Cardiac muscle cell (in vitro differentiated cells and primary cell): ENCODE results near the gene SMIM3. TPM values are rescaled to one million over a fixed set of nuclear protein-coding genes. Genes with fewer than 3 reads are reported as not detected.

Experiments
- DNase-seq, 2 donors: peaks; one replicate each; pipeline versions ENCODE4 v3.0.0 to v3.0.0-alpha.2; 2010 to 2017; ENCODE audit warnings: low read depth in 1 of 2, low spot score in 1 of 2
- H3K27ac ChIP-seq: fragments of 200-600 bp; sonication (generic); 2 replicates; pipeline ENCODE4 v1.5.1; 2016
- H3K27me3 ChIP-seq: fragments of 200-600 bp; sonication (generic); 2 replicates; pipeline ENCODE4 v1.6.0; 2016; ENCODE audit warnings: control low read depth
- H3K36me3 ChIP-seq: fragments of 200-600 bp; sonication (generic); 2 replicates; pipeline ENCODE4 v1.5.1; 2016; ENCODE audit warnings: control low read depth
- H3K4me1 ChIP-seq: fragments of 200-600 bp; sonication (generic); 2 replicates; pipeline ENCODE4 v1.8.1; 2017; ENCODE audit warnings: low read depth, mild to moderate bottlenecking, mixed run types
- H3K4me3 ChIP-seq: fragments of 200-600 bp; sonication (generic); 2 replicates; pipeline ENCODE4 v1.5.1; 2016; ENCODE audit warnings: mild to moderate bottlenecking
- H3K9me3 ChIP-seq: fragments of 200-600 bp; sonication (generic); 2 replicates; pipeline ENCODE4 v1.5.1; 2017; ENCODE audit warnings: low read depth, mild to moderate bottlenecking, control low read depth
- CTCF ChIP-seq: IDR thresholded peaks from 2 replicates; pipeline ENCODE4 v1.5.1; 2012; ENCODE audit warnings: low read depth, mild to moderate bottlenecking, low read length
- polyA plus RNA-seq: library from polyadenylated mRNA; unstranded; fragments of >200 nt; fragmentation: Nextera tagmentation; extraction: Ambion mirVana; gene quantifications from 2 replicates; pipeline ENCODE4 v1.2.1, GENCODE V29; 2016
- total RNA-seq: library from RNA; depleted of rRNA; stranded (reverse); fragments of >200 nt; gene quantifications from 2 replicates; pipeline ENCODE4 v1.2.3, GENCODE V29; 2016

Gene SMIM3
- total and polyA plus RNA-seq, 2 experiments from 2014 or later, result 16.8 to 43.5 TPM

- Histone ChIP-seq H3K27ac (no peak overlapping the region), H3K27me3 (no peaks in the 10 kb centered on the region), H3K4me1 (no peaks in the 10 kb centered on the region), H3K4me3 (no peak overlapping the region), H3K9me3 (no peaks in the 10 kb centered on the region), H3K36me3 (no peaks in the 10 kb centered on the region)
- peak in 1 of 2 donors; percentile 94 for DNase-seq
- no peak for TF ChIP-seq CTCF
Observed at GRCh38 chr5:150783422-150783928, 4.9 kb downstream of the SMIM3 start.

- H3K27me3 ChIP-seq, result no peaks in the 10 kb centered on the region
- no peak for DNase-seq
- no peaks in the 10 kb centered on the region for H3K4me1 ChIP-seq
- no peaks in the 10 kb centered on the region for H3K36me3 ChIP-seq
- no peaks in the 10 kb centered on the region for H3K9me3 ChIP-seq
- no peak overlapping the region for H3K4me3 ChIP-seq
- TF ChIP-seq CTCF, result no peak
- no peak overlapping the region for H3K27ac ChIP-seq
Observed at GRCh38 chr5:150785950-150786349, 7.4 kb downstream of the SMIM3 start.

- Histone ChIP-seq H3K36me3 (no peaks in the 10 kb centered on the region), H3K27ac (no peak overlapping the region), H3K27me3 (no peaks in the 10 kb centered on the region), H3K9me3 (no peaks in the 10 kb centered on the region), H3K4me3 (no peak overlapping the region), H3K4me1 (no peaks in the 10 kb centered on the region)
- TF ChIP-seq CTCF, result no peak
- no peak for DNase-seq
Observed at GRCh38 chr5:150786876-150787275, 8.3 kb downstream of the SMIM3 start.

- Histone ChIP-seq H3K27ac (no peak overlapping the region), H3K9me3 (no peaks in the 10 kb centered on the region), H3K27me3 (no peaks in the 10 kb centered on the region), H3K4me1 (no peaks in the 10 kb centered on the region), H3K4me3 (no peak overlapping the region), H3K36me3 (no peaks in the 10 kb centered on the region)
- no peak for TF ChIP-seq CTCF
- no peak for DNase-seq
Observed at GRCh38 chr5:150787656-150788055, 9.1 kb downstream of the SMIM3 start.

- H3K9me3 ChIP-seq, result no peaks in the 10 kb centered on the region
- no peak overlapping the region for H3K4me3 ChIP-seq
- no peaks in the 10 kb centered on the region for H3K4me1 ChIP-seq
- no peak overlapping the region for H3K27ac ChIP-seq
- H3K36me3 ChIP-seq, result no peaks in the 10 kb centered on the region
- DNase-seq, result no peak
- no peaks in the 10 kb centered on the region for H3K27me3 ChIP-seq
- no peak for TF ChIP-seq CTCF
Observed at GRCh38 chr5:150788977-150789376, 10.4 kb downstream of the SMIM3 start.

- no peak overlapping the region for H3K4me3 ChIP-seq
- H3K9me3 ChIP-seq, result no peaks in the 10 kb centered on the region
- no peak overlapping the region for H3K27ac ChIP-seq
- no peaks in the 10 kb centered on the region for H3K27me3 ChIP-seq
- TF ChIP-seq CTCF, result no peak
- H3K4me1 ChIP-seq, result no peaks in the 10 kb centered on the region
- no peaks in the 10 kb centered on the region for H3K36me3 ChIP-seq
- DNase-seq, result peak in 1 of 2 donors; percentile 31
Observed at GRCh38 chr5:150789450-150789849, 10.9 kb downstream of the SMIM3 start.
